ENCODE data around the gene NSD1. TPM values are rescaled to one million over a fixed set of nuclear protein-coding genes. Genes with fewer than 3 reads are reported as not detected.

Gene NSD1
- total RNA-seq, 4 donors from 2014 or later, result 61.9 to 114 (median 73.9) TPM

GRCh38 chr5:177310757-177311391 is 177.3 kb downstream of the NSD1 start:
- Histone ChIP-seq H3K4me3 (replicated peaks in 1 of 3) (no peak overlapping the region), H3K27me3 (no peaks in the 10 kb centered on the region), H3K4me1 (peaks cover 14 to 20% of the 10 kb centered on the region in 2 donors), H3K27ac (no peak overlapping the region), H3K9me3 (no peaks in the 10 kb centered on the region), H3K36me3 (peaks cover 7 to 11% of the 10 kb centered on the region in 2 donors)
- DNase-seq, result no peak
- no peak for TF ChIP-seq POLR2A (IDR thresholded peaks at IDR 0.05)
- WGBS, 2 donors, result 19% methylated on average over 14 to 19 of the region's 20 CpGs
- intact Hi-C loops (cut with DNase I), result loop anchor here (5.0 kb wide), 3 partner anchors 41 to 184 kb away; partner anchors contain the start of gene LMAN2

- Histone ChIP-seq H3K36me3 (peaks cover 7 to 11% of the 10 kb centered on the region in 2 donors), H3K4me3 (replicated peaks in 1 of 3) (peak overlapping the region in 1 of 3 donors; percentile 40), H3K9me3 (no peaks in the 10 kb centered on the region), H3K4me1 (peaks cover 14 to 20% of the 10 kb centered on the region in 2 donors), H3K27ac (no peak overlapping the region), H3K27me3 (no peaks in the 10 kb centered on the region)
- WGBS, 2 donors, result 2 to 3% methylated on average over 8 to 10 of the region's 23 CpGs
- TF ChIP-seq CTCF (IDR thresholded peaks at IDR 0.05) (no peak), POLR2A (IDR thresholded peaks at IDR 0.05) (no peak)
- intact Hi-C loops (cut with DNase I), result loop anchor here (5.0 kb wide), 3 partner anchors 41 to 184 kb away; partner anchors contain the start of gene LMAN2
- peak in 1 of 2 donors; percentile 30 for DNase-seq
These were observed 177.8 kb downstream of the NSD1 start for GRCh38 chr5:177311392-177311722.

- 0 to 2% methylated on average over 21 to 24 of the region's 78 CpGs for WGBS, 2 donors
- Histone ChIP-seq H3K36me3 (peaks cover 2 to 6% of the 10 kb centered on the region in 2 donors), H3K4me3 (replicated peaks in 1 of 3) (peak within 1 kb of the TSS in 2 of 3 donors; percentile 2 to 40), H3K27ac (no peak within 1 kb of the TSS), H3K9me3 (no peaks in the 10 kb centered on the region), H3K27me3 (no peaks in the 10 kb centered on the region), H3K4me1 (peaks cover 14 to 20% of the 10 kb centered on the region in 2 donors)
- intact Hi-C loops (cut with DNase I), result loop anchor here (5.0 kb wide), 3 partner anchors 40 to 185 kb away; partner anchors contain the start of gene LMAN2
- TF ChIP-seq CTCF (IDR thresholded peaks at IDR 0.05) (no peak), POLR2A (IDR thresholded peaks at IDR 0.05) (no peak)
- DNase-seq, result peak; percentile 98 to 99
These were observed 178.4 kb downstream of the NSD1 start, which contains the start of gene MXD3 for GRCh38 chr5:177311723-177312648. Gene MXD3 (minus strand): TSS chr5:177311898. CDS start chr5:177311830, 68 bp downstream.

- no peak for DNase-seq
- WGBS, 2 donors, result 17 to 19% methylated on average over 5 to 7 of the region's 19 CpGs
- peaks cover 14 to 20% of the 10 kb centered on the region in 2 donors for H3K4me1 ChIP-seq
- TF ChIP-seq POLR2A (IDR thresholded peaks at IDR 0.05), result no peak
- no peak for TF ChIP-seq CTCF (IDR thresholded peaks at IDR 0.05)
- H3K9me3 ChIP-seq, result no peaks in the 10 kb centered on the region
- H3K4me3 ChIP-seq (replicated peaks in 1 of 3), result peak overlapping the region in 1 of 3 donors; percentile 40
- no peaks in the 10 kb centered on the region for H3K27me3 ChIP-seq
- no peaks in the 10 kb centered on the region for H3K36me3 ChIP-seq
- H3K27ac ChIP-seq, result no peak overlapping the region
- intact Hi-C loops (cut with DNase I), result loop anchor here (5.0 kb wide), 3 partner anchors 40 to 185 kb away; partner anchors contain the start of gene LMAN2
These were observed 179.1 kb downstream of the NSD1 start for GRCh38 chr5:177312649-177313181.

- Histone ChIP-seq H3K36me3 (no peaks in the 10 kb centered on the region), H3K27ac (no peak overlapping the region), H3K9me3 (no peaks in the 10 kb centered on the region), H3K4me3 (replicated peaks in 1 of 3) (no peak overlapping the region), H3K27me3 (no peaks in the 10 kb centered on the region), H3K4me1 (peaks cover 14 to 20% of the 10 kb centered on the region in 2 donors)
- WGBS, 2 donors, result 94 to 95% methylated on average over 15 of the region's 15 CpGs
- intact Hi-C loops (cut with DNase I), result loop anchor here (5.0 kb wide), 3 partner anchors 39 to 186 kb away; partner anchors contain the start of gene LMAN2
- no peak for TF ChIP-seq POLR2A (IDR thresholded peaks at IDR 0.05)
- no peak for TF ChIP-seq CTCF (IDR thresholded peaks at IDR 0.05)
- DNase-seq, result no peak
These were observed 180.1 kb downstream of the NSD1 start for GRCh38 chr5:177313561-177314259.

Measured in thyroid gland (tissue), 4 donors.